Measurements from ENCODE around the gene LCAT.

GRCh38 chr16:67946966-67947558 lies 3.1 kb upstream of the LCAT start:
- TF ChIP-seq, protein P1, sequence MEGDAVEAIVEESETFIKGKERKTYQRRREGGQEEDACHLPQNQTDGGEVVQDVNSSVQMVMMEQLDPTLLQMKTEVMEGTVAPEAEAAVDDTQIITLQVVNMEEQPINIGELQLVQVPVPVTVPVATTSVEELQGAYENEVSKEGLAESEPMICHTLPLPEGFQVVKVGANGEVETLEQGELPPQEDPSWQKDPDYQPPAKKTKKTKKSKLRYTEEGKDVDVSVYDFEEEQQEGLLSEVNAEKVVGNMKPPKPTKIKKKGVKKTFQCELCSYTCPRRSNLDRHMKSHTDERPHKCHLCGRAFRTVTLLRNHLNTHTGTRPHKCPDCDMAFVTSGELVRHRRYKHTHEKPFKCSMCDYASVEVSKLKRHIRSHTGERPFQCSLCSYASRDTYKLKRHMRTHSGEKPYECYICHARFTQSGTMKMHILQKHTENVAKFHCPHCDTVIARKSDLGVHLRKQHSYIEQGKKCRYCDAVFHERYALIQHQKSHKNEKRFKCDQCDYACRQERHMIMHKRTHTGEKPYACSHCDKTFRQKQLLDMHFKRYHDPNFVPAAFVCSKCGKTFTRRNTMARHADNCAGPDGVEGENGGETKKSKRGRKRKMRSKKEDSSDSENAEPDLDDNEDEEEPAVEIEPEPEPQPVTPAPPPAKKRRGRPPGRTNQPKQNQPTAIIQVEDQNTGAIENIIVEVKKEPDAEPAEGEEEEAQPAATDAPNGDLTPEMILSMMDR (IDR thresholded peaks at IDR 0.05) = no peak
- TF ChIP-seq POLR2A (IDR thresholded peaks at IDR 0.05) = no peak
